ENCODE measurements around the gene NCOR1.
A peak's percentile ranks its signal among the peaks of the same experiment; 100 is the strongest.
"Not testable (repeated sequence)": the region's sequence is repeated elsewhere in the genome, so short reads cannot be mapped to it uniquely, and the experiment has no call there.

The NCOR1 gene

DNA sequence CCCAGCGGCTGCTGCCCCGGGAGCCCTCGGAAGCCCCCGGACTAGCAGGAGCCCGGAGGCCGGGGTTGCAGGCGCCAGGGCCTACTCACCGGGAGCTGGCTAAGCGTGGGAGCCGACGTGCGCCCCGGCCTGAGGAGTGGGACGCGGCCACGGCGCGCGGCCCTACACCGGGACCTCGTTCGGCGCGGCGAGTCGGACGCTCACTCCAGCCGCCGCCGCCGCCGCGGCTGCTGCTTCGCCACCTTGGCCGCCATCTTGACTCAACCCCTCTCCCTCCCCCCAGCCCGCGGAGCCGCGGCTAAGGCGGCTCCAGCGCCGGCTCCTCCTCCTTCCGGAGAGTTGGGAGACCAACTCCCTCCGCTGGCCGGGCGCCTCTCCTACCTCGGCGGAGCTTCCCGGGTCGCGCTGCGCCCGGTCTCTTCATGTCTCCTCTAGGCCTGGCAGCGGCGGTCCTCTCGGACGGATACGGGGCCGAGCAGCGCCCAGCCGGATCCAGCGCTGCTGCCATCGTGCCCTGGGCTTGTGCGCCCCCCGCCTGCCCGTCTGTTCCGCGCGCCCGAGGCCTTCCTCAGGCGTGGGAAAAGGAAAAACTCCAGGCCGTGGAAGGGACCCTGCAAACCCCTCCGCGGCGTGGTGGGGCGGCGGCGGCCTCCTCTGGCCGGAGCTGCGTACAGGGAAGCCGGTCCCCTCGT, at the start of gene NCOR1:
Gene NCOR1 (minus strand): TSS at position 262 of the 692 bp plus-strand sequence. CDS start 20,965 bp downstream, outside the sequence.
- DNase-seq, result peak; percentile 94

DNA sequence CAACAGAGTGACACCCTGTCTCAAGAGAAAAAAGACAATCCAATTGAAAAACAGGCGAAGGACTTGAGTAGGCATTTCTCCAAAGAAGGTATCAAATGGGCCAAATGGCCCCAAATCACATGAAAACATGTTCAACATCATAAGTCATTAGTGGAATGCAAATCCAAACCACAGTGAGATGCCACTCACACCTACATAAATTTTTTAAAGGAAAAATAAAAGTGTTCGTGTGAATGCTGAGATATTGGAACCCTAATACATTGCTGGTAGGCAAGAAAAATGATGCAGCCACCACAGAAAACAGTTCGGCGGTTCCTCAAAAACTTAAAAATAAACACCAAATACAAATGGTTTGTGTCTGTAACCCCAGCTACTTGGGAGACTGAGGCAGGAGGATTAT, 46.9 kb upstream of the NCOR1 start:
- no peak for DNase-seq

DNA sequence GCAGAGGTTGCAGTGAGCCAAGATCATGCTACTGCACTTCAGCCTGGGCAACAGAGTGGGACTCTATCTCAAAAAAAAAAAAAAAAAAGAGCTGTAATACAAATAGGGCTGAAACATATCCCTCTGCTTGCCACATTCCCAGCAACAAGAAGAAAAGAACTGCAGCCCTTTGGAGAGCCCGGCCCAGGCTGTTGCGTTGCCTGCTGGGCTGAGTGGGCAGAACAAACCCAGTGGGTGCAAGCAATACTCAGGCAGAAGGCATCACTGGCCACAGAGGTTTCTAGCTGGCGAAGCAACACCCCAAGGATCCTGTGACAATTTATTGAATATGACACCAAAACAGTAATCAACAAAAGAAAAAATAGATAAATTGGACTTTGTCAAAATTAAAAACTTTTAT, 45.7 kb upstream of the NCOR1 start:
- DNase-seq, result no peak

DNA sequence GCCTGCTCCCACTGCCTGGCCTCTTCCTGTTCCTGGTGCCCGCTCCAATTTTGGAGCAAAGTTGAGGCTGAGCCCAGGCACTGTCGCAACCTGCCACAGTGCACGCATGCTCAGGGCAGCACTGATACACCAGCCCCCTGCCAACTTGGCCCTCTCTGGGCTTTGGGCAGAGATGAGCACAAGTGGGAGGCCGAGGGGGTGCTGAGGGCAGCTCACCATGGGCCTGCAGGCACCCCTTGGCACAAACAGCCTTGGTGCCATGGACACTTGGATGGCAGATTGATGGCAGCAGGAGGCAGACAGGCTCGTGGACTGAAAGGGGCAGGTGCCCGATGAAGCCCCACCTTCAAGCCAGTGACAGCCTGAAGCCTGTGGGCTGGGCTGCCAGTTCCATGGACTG, 44.6 kb upstream of the NCOR1 start:
- DNase-seq, result no peak

DNA sequence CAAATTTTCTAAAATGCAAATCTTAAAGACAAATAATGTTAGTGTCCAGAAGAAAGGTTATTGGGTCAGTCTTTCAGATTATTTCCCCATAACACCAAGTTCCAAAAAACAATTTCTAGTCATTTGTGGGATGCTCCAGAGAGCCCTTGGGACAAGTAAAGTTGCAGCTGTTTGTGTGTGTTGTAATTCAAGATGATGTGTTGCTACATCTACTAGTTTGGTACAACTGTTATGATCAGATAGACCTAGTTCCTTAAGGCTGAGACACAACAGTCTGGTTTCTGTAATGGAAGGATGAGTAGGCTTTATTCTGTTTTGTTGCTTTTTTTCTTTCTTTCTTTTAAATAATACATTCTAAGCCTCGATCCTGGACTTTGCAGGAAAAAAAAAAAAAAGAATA, 43.6 kb upstream of the NCOR1 start:
- DNase-seq, result peak; percentile 71

DNA sequence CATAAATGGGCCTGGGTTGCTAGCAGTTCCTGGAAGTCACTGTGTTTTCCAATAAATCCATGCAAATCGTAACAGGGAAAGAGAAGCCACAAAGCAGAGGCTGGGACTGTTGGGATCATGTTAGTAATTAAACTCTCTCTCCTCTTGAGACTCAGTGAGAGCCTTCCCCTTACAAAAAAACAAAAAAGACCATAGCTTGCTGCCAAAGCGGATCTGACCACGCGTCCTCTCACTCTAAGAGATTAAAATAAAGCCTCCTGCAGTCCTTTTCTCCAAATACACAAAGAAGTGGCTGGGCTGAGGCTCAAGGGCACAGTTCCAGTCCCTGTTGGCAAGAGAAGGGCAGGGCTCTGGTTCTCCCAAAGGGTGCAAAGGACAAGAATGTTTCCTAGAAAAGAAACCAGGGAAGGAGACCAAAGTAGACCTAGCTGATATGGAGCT, 40.2 kb upstream of the NCOR1 start:
- no peak for DNase-seq

DNA sequence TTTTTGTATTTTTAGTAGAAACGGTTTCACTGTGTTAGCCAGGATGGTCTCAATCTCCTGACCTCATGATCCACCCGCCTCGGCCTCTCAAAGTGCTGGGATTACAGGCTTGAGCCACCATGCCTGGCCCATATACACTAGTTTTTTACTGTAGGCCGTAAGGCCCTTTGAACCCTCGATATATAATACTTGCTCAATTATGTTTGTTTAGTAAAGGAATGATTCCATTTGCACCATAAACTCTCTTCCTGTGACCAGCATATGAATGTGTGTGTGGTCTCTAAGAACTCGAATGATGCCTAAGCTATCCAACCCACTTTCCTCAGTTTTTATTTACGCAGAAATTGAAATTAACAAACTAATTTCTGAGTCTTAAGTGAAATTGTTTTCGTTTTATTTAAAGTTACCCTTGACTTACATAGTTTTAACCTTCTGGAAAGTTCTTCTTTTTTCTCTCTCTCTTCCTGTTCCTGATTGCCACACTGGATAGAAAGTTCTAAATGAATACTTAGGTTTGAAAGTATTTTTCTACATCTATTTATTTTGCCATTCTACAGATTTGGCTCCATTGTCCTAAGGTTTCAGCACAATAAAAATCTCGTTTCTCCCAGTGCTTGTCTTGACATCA, 39.6 kb upstream of the NCOR1 start:
- peak; percentile 55 for DNase-seq

DNA sequence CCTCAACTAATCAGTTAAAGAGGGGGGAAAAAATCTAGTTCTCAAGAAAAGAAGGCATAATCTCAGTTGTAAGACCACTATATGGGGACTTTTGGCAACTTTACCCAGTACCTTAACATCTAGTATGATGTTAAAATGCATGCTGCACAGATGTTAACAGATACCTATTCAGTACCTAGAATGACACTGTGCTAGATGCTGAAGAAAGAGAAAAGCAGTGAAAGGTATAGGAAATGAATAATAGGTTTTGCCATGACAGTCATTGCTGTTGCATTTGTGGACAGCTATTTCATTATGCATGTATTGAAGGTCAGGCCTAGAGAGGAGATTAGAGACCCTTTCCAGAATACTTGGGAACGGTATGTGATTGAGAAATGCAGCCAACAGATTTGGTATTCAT, 36.2 kb upstream of the NCOR1 start:
- no peak for DNase-seq

DNA sequence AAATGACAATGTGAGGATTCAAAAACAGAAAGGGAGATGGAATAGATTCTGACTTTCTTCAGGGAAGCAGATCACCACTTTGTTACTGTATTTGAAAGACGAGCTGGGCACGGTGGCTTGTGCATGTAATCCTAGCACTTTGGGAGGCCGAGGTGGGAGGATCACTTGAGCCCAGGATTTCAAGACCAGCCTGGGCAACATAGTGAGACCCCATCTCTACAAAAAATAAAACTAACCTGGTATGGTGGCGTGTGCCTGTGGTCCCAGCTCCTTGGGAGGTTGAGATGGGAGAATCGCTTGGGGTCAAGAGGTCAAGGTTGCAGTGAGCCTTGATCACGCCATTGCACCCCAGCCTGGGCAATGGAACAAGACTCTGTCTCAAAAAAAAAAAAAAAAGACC, 35.7 kb upstream of the NCOR1 start:
- DNase-seq, result no peak

DNA sequence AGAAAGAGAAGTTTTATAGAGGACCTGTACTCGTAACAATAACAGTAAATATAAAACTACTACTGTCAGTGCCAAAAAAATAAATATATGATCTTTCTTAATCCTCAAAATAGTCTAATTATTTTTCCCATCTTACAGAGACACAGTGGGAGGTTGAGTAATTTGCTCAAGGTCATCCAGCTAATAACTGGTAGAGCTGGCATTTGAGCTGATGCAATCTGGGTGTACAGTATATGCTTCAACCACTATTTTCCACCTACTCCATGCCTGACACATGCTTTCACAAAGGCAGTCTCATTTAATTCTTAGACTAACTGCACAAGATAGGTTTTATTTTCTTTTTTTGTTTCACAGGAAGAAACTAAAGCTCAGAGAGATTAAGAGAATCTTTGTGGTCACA, 35.3 kb upstream of the NCOR1 start:
- DNase-seq, result peak; percentile 82

DNA sequence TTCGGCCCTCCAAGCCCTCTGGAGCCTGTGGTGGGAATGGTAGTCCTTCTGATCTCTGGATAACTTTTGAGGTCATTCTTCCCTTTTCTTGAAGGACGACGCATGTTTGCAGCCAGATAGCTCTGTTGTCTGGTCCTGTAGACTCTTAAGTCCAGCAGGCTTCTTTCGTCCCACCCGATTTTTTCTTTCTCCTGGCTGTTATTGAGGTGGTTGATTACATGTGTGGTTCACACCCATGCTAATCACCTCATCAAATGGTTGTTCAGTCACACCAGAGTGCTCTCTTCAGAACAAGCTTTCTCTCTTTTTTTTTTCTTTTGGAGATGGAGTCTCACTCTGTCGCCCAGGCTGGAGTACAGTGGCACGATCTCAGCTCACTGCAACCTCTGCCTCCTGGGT, 32.3 kb upstream of the NCOR1 start:
- no peak for DNase-seq

DNA sequence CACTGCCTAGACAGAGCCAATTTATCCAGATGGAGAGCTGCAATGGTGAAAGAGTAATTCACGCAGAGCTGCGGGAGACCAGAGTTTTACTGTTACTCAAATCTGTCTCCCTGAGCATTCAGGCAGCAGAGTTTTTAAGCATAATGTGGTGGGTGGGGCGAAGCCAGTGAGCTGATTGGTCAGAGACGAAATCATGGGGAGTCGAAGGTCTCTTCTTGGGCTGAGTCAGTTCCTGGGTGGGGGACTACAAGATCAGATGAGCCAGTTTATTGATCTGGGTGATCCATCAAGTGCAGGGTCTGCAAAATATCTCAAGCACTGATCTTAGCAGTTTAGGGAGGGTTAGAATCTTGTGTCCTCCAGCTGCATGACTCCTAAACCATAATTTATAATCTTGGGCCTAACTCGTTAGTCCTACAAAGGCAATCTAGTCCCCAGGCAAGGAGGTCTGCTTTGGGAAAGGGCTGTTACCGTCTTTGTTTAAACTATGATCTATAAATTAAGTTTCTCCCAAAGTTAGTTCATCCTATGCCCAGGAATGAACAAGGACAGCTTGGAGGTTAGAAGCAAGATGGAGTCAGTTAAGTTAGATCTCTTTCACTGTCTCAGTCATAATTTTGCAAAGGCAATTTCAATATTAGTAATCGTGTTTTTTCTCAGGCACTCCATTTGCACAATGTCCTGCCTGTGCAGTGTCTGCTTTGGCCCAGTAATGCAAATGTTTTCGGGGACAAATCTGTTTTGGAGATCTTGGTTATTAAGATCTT, 28.6 kb upstream of the NCOR1 start:
- DNase-seq, result no peak

DNA sequence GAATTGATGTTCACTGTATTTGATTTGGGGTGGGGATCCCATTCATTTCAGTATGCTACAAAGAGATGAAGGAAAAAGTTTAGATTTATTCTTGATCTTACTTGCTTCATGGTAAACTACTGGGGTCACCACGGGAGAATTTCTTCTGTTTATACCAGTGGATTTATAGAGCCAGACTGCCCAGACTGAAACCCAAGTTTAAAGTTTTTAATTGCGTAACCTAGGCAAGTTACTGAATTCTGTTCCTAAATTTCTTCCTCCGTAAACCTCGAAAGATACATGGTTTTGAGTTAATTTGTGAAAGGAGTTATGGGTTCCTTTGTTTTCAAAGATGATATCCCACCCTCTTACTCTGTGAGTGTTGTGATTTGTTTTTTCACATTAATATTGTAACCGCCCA, 28.1 kb upstream of the NCOR1 start:
- DNase-seq, result no peak

DNA sequence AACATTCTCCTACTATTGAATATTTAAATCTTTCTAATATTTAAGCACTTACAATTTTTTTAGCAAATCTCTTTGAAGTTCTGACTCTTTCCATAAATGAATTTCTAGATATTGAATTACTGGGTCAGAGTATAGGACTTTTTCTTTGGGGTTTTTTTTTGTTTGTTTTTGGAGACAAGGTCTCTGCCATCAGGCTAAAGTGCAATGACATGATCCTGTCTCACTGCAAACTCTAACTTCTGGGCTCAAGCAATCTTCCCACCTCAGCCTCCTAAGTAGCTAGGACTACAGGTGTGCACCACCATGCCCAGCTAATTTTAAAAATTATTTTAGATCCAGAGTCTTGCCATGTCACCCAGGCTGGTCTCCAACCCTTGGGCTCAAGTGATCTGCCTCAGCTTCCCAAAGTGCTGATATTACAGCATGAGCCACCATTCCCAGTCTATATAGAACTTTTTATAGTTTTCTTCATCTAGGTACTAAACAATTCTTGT, 26.6 kb upstream of the NCOR1 start:
- DNase-seq, result no peak

DNA sequence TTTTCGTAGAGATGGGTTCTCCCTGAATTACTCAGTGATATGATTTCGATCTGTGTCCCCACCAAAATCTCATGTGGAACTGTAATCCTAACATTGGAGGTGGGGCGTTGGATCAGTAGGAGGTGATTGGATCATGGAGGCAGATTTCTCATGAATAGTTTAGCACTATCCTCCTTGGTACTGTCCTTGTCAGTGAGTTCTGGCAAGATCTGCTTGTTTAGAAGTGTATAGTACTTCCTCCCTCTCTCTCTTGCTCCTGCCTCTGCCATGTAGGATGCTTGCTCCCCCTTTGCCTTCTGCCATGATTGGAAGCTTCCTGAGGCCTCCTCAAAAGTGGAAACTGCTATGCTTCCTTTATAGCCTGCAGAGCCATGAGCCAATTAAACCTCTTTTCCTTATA, 24.6 kb upstream of the NCOR1 start:
- DNase-seq, result no peak

DNA sequence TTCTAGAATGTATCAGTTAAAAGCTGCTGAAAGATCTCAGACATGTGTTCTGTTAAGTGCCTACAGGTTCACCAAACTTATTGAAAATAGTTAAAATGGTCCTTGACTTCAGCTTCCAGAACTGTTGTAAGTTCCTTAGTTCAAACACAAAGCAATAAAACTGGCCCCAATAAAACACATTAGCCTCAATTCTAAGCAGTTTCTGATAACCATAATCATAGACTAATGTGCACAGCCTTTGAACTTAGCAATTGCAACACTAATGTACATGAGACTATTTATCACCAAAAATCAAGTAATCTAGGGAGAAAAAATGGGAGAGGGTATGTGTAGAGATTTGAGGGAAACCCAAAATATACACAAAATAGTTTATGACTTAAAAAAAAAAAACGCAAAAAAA, 17.1 kb upstream of the NCOR1 start:
- DNase-seq, result no peak

DNA sequence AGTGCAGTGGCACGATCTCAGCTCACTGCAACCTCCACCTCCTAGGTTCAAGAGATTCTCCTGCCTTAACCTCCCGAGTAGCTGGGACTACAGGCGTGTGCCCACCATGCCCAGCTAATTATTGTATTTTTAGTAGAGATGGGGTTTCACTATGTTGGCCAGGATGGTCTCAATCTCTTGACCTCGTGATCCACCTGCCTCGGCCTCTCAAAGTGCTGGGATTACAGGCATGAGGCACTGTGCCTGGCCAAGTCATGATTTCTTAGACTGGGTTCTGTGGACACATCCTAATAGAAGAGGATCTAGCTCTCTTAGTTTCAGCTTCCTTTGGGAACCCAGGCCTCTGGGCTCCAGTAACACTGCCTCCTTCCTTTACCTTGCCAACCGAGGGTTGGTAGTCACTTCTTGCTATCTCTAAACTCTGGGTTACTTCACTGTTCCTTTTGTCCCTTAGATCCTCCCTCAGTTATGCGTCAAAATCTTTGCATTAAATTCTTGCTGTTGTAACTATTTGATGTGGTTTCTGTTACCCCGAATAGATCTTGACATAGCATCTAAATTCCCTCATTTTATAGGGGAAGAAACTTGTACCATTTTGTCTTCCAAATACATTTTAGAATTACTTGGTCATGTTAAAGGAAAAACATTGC, 14.7 kb upstream of the NCOR1 start:
- DNase-seq, result not testable (repeated sequence)

DNA sequence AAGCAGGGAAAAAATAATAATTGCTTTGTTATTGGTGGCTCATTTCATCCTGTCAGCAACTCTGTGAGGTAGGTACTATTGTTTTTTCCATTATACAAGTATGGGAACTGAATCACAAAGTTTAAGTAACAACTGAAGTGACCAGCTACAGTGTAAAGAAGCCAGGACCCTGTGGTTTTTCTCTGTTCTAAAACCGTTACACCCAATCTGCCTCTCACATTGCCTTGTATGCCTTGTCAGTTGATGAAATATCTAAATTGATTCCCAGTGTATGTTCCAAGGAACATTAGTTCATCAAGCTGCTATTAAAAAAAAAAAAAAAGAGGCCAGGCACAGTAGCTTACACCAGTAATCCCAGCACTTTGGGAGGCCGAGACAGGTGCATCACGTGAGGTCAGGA, 7.1 kb upstream of the NCOR1 start:
- DNase-seq, result no peak

DNA sequence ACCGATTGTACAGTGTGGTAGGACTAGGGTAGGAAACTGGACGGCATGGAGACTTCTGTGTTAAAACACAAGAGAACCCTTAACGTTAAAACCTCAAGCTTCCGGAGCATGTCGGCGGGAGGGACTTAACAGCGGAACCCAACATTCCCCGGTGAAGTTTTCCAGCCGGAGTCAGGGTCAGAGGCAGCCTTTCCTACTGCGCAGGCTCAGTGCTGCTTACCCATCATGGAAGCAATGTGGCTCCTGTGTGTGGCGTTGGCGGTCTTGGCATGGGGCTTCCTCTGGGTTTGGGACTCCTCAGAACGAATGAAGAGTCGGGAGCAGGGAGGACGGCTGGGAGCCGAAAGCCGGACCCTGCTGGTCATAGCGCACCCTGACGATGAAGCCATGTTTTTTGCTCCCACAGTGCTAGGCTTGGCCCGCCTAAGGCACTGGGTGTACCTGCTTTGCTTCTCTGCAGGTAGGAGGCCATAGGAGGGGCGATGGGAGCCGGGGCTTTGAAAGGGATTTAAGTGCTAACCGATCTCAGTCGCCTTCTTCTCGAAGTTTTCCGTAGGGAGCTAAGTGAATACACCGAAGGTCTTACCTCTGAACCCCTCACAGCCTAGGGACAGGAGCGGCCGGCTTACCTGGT, 1.8 kb upstream of the NCOR1 start, which contains the start of gene PIGL:
Gene PIGL (plus strand): TSS at position 209 of the 634 bp plus-strand sequence. CDS start 17 bp downstream, at position 226.
- peak; percentile 91 for DNase-seq

DNA sequence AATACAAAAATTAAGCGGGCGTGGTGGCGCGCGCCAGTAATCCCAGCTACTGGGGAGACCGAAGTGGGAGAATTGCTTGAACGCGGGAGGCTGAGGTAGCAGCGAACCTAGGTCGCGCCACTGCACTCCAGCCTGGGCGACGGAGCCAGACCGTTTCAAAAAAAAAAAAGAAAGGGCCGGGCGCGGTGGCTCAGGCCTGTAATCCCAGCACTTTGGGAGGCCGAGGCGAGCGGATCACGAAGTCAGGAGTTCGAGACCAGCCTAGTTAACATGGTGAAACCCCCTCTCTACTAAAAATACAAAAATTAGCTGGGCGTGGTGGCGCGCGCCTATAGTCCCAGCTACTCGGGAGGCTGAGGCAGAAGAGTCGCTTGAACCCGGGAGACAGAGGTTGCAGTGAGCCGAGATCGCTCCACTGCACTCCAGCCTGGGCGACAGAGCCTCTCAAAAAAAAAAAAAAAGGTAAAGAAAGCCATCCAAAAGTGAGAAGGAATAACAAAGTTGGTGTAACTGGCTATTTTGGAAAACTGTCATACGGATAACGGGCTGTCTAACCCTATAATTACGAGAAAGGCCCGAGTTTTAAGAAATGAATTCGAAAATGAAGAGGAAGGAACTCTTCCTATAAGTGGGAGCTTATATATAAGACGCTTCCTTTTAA, 1.1 kb upstream of the NCOR1 start:
- not testable (repeated sequence) for DNase-seq

DNA sequence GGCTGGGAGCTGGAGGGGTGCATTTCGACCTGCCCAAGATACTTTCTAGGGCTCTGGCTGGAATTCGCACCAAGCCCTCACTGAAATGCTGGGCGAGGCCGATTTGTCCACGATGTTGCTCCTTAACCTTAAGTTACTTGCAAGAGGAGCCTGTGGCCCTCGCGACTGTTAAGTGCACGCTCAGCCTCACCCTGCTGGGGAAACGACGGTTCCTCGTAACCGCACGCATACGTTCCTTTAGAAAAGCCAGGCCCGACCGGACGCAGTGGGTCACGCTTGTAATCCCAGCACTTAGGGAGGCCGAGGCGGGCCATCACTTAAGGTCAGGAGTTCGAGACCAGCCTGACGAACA, 607 bp upstream of the NCOR1 start:
- peak; percentile 28 for DNase-seq

DNA sequence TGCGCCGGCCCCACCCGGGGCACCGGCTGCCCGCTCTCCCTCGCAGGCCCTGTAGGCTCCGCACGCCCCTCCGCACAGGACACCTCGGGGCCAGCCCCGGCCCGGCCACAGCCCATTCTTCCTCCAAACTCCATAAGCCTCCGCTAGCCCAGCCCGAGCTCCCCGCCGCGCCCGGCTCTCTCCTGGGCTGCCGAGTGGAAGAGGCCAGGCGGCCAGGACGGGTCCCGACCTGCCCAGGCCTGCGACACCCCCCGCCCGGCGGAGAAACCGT, 397 bp downstream of the NCOR1 start:
- DNase-seq, result peak; percentile 51

Measured in inflammatory macrophage treated with lipopolysaccharide for 4 hours (primary cell).